ACC112 (cell line): Measurements from ENCODE around the gene INTS13.

ENCODE experiments used
- H2AFZ ChIP-seq: fragments of 200-600 bp; sonication (generic); one replicate; pipeline ENCODE4 v1.6.0; 2017; ENCODE audit warnings: antibody characterized with exemption, low read length; ENCODE audit not compliant: unreplicated experiment
- H3K27ac ChIP-seq: fragments of 200-600 bp; sonication (generic); 2 replicates; pipeline ENCODE4 v1.5.1; 2014; ENCODE audit warnings: low read depth, mild to moderate bottlenecking, antibody characterized with exemption, low read length, moderate library complexity
- H3K27me3 ChIP-seq: fragments of 200-600 bp; sonication (generic); 2 replicates; pipeline ENCODE4 v1.6.1; 2014; ENCODE audit warnings: mild to moderate bottlenecking, antibody characterized with exemption, low read length, moderate library complexity, mixed read lengths; ENCODE audit not compliant: insufficient read depth
- H3K36me3 ChIP-seq: fragments of 200-600 bp; sonication (generic); 2 replicates; pipeline ENCODE4 v1.6.1; 2016; ENCODE audit warnings: mild to moderate bottlenecking, antibody characterized with exemption, low read length, moderate library complexity, mixed read lengths; ENCODE audit not compliant: insufficient read depth
- H3K4me1 ChIP-seq: fragments of 200-600 bp; sonication (generic); one replicate; pipeline ENCODE4 v1.6.1; 2016; ENCODE audit warnings: low read length, mixed read lengths; ENCODE audit not compliant: insufficient read depth, unreplicated experiment, control insufficient read depth
- H3K4me3 ChIP-seq: fragments of 200-600 bp; sonication (generic); 2 replicates; pipeline ENCODE4 v1.5.1; 2014; ENCODE audit warnings: mild to moderate bottlenecking, low read depth, low read length
- H3K79me2 ChIP-seq: fragments of 200-600 bp; sonication (generic); one replicate; pipeline ENCODE4 v1.6.0; 2016; ENCODE audit warnings: low read length; ENCODE audit not compliant: control insufficient read depth, unreplicated experiment, insufficient read depth

INTS13 gene

GRCh38 chr12:26954027-26954426 lies 16.2 kb upstream of the INTS13 start:
- Histone ChIP-seq H3K27ac (no peak overlapping the region), H3K4me1 (no peaks in the 10 kb centered on the region), H2AFZ (no peak overlapping the region), H3K79me2 (peaks cover 28% of the 10 kb centered on the region), H3K27me3 (no peaks in the 10 kb centered on the region), H3K4me3 (no peak overlapping the region), H3K36me3 (peaks cover 16% of the 10 kb centered on the region; the same call in 1 of the 2 replicates)

GRCh38 chr12:26953447-26953846 lies 15.7 kb upstream of the INTS13 start:
- Histone ChIP-seq H2AFZ (no peak overlapping the region), H3K79me2 (peaks cover 34% of the 10 kb centered on the region), H3K36me3 (peaks cover 19% of the 10 kb centered on the region), H3K4me3 (no peak overlapping the region), H3K4me1 (no peaks in the 10 kb centered on the region), H3K27ac (no peak overlapping the region), H3K27me3 (no peaks in the 10 kb centered on the region)

GRCh38 chr12:26948309-26948708 lies 10.5 kb upstream of the INTS13 start:
- Histone ChIP-seq H3K79me2 (peaks cover 82% of the 10 kb centered on the region), H3K27me3 (no peaks in the 10 kb centered on the region), H3K27ac (no peak overlapping the region), H3K36me3 (peaks cover 15% of the 10 kb centered on the region), H2AFZ (no peak overlapping the region), H3K4me3 (no peak overlapping the region), H3K4me1 (peaks cover under 1% of the 10 kb centered on the region)

- Histone ChIP-seq H3K27me3 (no peaks in the 10 kb centered on the region), H3K36me3 (peaks cover 9% of the 10 kb centered on the region), H2AFZ (no peak overlapping the region), H3K79me2 (peaks cover 94% of the 10 kb centered on the region), H3K4me3 (peak overlapping the region; percentile 86), H3K27ac (peak overlapping the region; percentile 48), H3K4me1 (peaks cover 35% of the 10 kb centered on the region)
Measured at GRCh38 chr12:26941215-26941594, 3.4 kb upstream of the INTS13 start.

GRCh38 chr12:26940516-26941214 lies 2.9 kb upstream of the INTS13 start:
- H2AFZ ChIP-seq, result no peak overlapping the region
- peaks cover 94% of the 10 kb centered on the region for H3K79me2 ChIP-seq
- H3K4me1 ChIP-seq, result peaks cover 41% of the 10 kb centered on the region
- peaks cover 5% of the 10 kb centered on the region for H3K36me3 ChIP-seq
- H3K27ac ChIP-seq, result peak overlapping the region; percentile 48
- H3K4me3 ChIP-seq, result peak overlapping the region; percentile 86
- H3K27me3 ChIP-seq, result no peaks in the 10 kb centered on the region

DNA sequence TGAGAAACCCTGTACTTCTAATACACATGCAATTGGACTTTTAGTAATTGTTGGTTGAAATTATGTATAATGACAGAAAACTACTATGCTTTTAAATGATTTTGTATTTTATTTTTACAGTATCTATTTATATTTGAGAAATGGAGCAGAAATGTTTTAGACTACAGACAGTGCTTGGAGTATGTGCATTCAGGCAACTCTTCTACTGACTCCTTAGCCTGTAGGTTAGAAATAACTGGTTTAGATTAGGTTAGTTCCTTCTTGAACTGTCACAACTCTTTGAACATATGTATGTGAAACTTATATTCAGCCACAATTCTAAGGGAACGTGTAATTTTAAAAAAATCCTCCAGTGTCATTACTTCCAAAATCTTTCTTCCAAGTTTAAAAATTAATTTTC lies 2.2 kb upstream of the INTS13 start:
- Histone ChIP-seq H3K4me3 (peak overlapping the region; percentile 86), H3K27ac (no peak overlapping the region), H3K4me1 (peaks cover 47% of the 10 kb centered on the region), H2AFZ (no peak overlapping the region), H3K79me2 (peaks cover 94% of the 10 kb centered on the region), H3K27me3 (no peaks in the 10 kb centered on the region), H3K36me3 (peaks cover 5% of the 10 kb centered on the region)

DNA sequence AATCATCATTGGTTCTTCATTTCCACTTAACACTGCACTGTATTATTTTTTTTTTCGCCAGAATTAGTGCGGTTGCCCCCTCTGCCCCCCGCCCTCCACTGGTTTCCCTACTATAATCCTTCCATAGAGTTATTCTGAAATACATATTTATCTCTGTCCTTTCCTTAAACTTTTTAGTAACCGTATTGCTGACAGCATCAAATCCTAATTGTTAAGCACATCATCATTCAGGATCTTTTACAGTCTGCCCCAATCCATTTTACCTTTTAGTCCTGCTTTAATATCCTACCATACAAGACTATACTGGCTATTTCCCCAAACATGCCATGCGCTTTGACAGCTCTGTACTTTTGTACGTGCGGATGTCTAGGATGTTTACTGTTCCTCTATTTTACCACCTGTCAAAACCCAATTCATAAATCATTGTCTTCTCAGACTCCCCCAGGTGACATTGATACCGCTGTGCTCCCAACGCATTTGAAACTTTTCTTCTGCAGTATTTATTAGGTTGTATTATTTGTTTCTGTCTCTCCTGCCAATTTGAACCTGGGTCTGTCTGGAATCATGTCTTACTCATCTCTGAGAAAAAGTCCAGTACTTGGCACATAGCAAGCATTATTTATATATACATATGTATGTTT lies 1.5 kb upstream of the INTS13 start:
- Histone ChIP-seq H3K4me3 (peak overlapping the region; percentile 86), H2AFZ (peak overlapping the region; percentile 83), H3K4me1 (peaks cover 47% of the 10 kb centered on the region), H3K36me3 (peaks cover 5% of the 10 kb centered on the region; the same call in 1 of the 2 replicates), H3K79me2 (peaks cover 94% of the 10 kb centered on the region), H3K27me3 (no peaks in the 10 kb centered on the region), H3K27ac (peak overlapping the region; percentile 90; the same call in 1 of the 2 replicates)

- H3K27ac ChIP-seq, result peak overlapping the region; percentile 90
- H3K79me2 ChIP-seq, result peaks cover 92% of the 10 kb centered on the region
- no peaks in the 10 kb centered on the region; the same call in 1 of the 2 replicates for H3K36me3 ChIP-seq
- peak overlapping the region; percentile 83 for H2AFZ ChIP-seq
- peak overlapping the region; percentile 86 for H3K4me3 ChIP-seq
- H3K4me1 ChIP-seq, result peaks cover 47% of the 10 kb centered on the region
- H3K27me3 ChIP-seq, result no peaks in the 10 kb centered on the region
Measured at GRCh38 chr12:26938701-26939062, 901 bp upstream of the INTS13 start.

GRCh38 chr12:26937443-26937862 lies 328 bp downstream of the INTS13 start:
- Histone ChIP-seq H2AFZ (peak overlapping the region; percentile 9), H3K27ac (peak overlapping the region; percentile 90), H3K27me3 (no peaks in the 10 kb centered on the region), H3K36me3 (peaks cover 6% of the 10 kb centered on the region; the same call in 1 of the 2 replicates), H3K4me1 (peaks cover 38% of the 10 kb centered on the region), H3K4me3 (peak overlapping the region; percentile 86), H3K79me2 (peaks cover 92% of the 10 kb centered on the region)

GRCh38 chr12:26936559-26937442 lies 980 bp downstream of the INTS13 start:
- Histone ChIP-seq H3K4me1 (peaks cover 32% of the 10 kb centered on the region), H3K79me2 (peaks cover 89% of the 10 kb centered on the region), H3K36me3 (peaks cover 6% of the 10 kb centered on the region; the same call in 1 of the 2 replicates), H3K4me3 (peak overlapping the region; percentile 86), H3K27ac (peak overlapping the region; percentile 90; the same call in 1 of the 2 replicates), H3K27me3 (no peaks in the 10 kb centered on the region), H2AFZ (peak overlapping the region; percentile 9)
